Adrenal gland (tissue), 12 donors: ENCODE measurements around the gene CACNA1E. TPM values are rescaled to one million over a fixed set of nuclear protein-coding genes. Genes with fewer than 3 reads are reported as not detected.

Experiments used
- DNase-seq, 7 donors: peaks; one replicate each; pipeline ENCODE4 v3.0.0-alpha.2; 2019 to 2020
- H3K27ac ChIP-seq, 5 donors: fragments of 200-600 bp; sonication (generic) in 4 of 5; 1 replicate in 3 of 5; 2 replicates in 2 of 5; pipeline versions ENCODE4 v1.5.1 to v1.8.0; 2016 to 2020; ENCODE audit warnings: mild to moderate bottlenecking in 1 of 5
- H3K27me3 ChIP-seq: fragments of 200-600 bp; 2 replicates; pipeline ENCODE4 v1.8.0; 2021
- H3K36me3 ChIP-seq, 2 donors: fragments of 200-600 bp; replicated peaks in 1 of 2; 1 replicate in 1 of 2; 2 replicates in 1 of 2; pipeline versions ENCODE4 v1.5.1 to v1.8.0; 2018 to 2022
- H3K4me1 ChIP-seq, 2 donors: fragments of 200-600 bp; replicated peaks in 1 of 2; 1 replicate in 1 of 2; 2 replicates in 1 of 2; pipeline versions ENCODE4 v1.5.1 to v1.8.0; 2018 to 2021
- H3K4me3 ChIP-seq, 4 donors: fragments of 200-600 bp; sonication (generic) in 3 of 4; one replicate each; pipeline ENCODE4 v1.5.1; 2016 to 2018
- H3K9me3 ChIP-seq, 3 donors: fragments of 200-600 bp; sonication (generic) in 1 of 3; replicated peaks in 1 of 3; 1 replicate in 2 of 3; 2 replicates in 1 of 3; pipeline versions ENCODE4 v1.5.1 to v1.8.0; 2016 to 2021
- CTCF ChIP-seq, 6 experiments: fragments of 450-650 bp in 4 of 6; fragments of 200-600 bp in 2 of 6; sonication (generic) in 1 of 6; IDR thresholded peaks; 1 replicate in 5 of 6; 2 replicates in 1 of 6; pipeline versions ENCODE4 v1.5.1 to v1.8.0; 2016 to 2021; ENCODE audit warnings: antibody characterized with exemption in 6 of 6, mild to moderate bottlenecking in 2 of 6, moderate library complexity in 1 of 6
- POLR2A ChIP-seq, 2 donors: fragments of 450-650 bp; IDR thresholded peaks; one replicate each; pipeline ENCODE4 v1.6.1; 2017; ENCODE audit warnings: antibody characterized with exemption in 2 of 2, mild to moderate bottlenecking in 2 of 2, moderate library complexity in 1 of 2
- WGBS, 4 donors: extraction: QIAGEN DNeasy Blood & Tissue Kit in 2 of 4; methylation state at CpG; one replicate each; pipeline versions ENCODE4 v1.1.5 to v1.1.7; 2013 to 2017; 5-methylcytosine and 5-hydroxymethylcytosine counted together
- intact Hi-C, 2 donors: fragments of 100-400 bp; cut with DNase I; formaldehyde crosslinking; loops; one replicate each; pipeline versions ENCODE4 v1.14.1 to v1.15.0; 2022 to 2023
- polyA plus RNA-seq, 3 donors: library from polyadenylated mRNA; stranded (reverse); fragments of 200-250 nt in 2 of 3; fragments of 350-450 nt in 1 of 3; fragmentation: Illumina TruSeq in 1 of 3; extraction: RNeasy Lipid Tissue Mini Kit (QIAGEN cat#74804) in 1 of 3; gene quantifications; one replicate each; pipeline ENCODE4 v1.2.3, GENCODE V29; 2013 to 2014
- total RNA-seq, 9 donors: library from RNA; depleted of rRNA in 4 of 9; stranded (reverse); fragments of >200 nt in 4 of 9; fragments of 120-200 nt in 1 of 9; fragmentation: NEBNext Ultra II Directional in 1 of 9; extraction: Animal tissue kit (Norgen Biotek cat#: 25700) in 1 of 9; gene quantifications; one replicate each; pipeline versions ENCODE4 v1.1.0 to v1.2.4, GENCODE V29; 2013 to 2023
- donor health status: healthy with polysubstance abuse.
- donor health status: Bipolar disorder and iron deficiency.
- donor health status: DM: yes; HTN: yes; CAD: no.
- donor health status: DM: no; HTN: no; CAD: no.
- donor health status: DM: no; HTN: no; CAD: no.
- donor health status: DM: yes; HTN: yes; CAD: no.

Gene CACNA1E
- total and polyA plus RNA-seq, 12 donors, result 0.08 to 3.2 (median 1.3) TPM; not detected in 3

DNA sequence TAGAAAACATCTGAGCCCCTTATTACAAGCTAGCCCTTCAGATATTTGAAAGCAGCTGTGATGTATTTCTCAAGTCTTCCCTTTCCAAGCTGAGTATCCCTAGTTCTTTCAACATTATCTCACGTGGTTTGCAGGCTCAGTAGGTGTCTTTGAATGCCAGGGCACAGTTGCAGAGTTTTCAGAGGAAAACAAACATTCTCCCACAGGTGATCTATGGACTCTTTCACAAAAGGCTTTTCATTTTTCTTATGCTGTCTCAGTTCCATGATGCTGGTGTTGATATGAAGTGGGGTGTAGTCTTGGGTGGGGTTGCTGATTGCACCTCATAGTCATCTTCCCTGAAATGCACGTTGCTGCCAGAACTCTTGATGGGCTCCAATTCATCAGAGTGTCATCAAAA is 17.3 kb downstream of the CACNA1E start:
- no peak overlapping the region for H3K4me3 ChIP-seq
- H3K4me1 ChIP-seq, result peaks cover 0 to 5% of the 10 kb centered on the region in 2 donors
- 49 to 65% (median 58%) methylated on average over 2 of the region's 2 CpGs for WGBS, 4 donors
- H3K36me3 ChIP-seq, result no peaks in the 10 kb centered on the region
- intact Hi-C loops, result no loop called here
- DNase-seq, result no peak
- no peak overlapping the region for H3K27ac ChIP-seq
- no peak for TF ChIP-seq CTCF (IDR thresholded peaks at IDR 0.05)
- no peak for TF ChIP-seq POLR2A (IDR thresholded peaks at IDR 0.05)
- no peaks in the 10 kb centered on the region for H3K9me3 ChIP-seq
- H3K27me3 ChIP-seq, result no peaks in the 10 kb centered on the region

GRCh38 chr1:181501612-181502011 is 18.3 kb downstream of the CACNA1E start:
- no peak overlapping the region for H3K4me3 ChIP-seq
- no peak for DNase-seq
- H3K27ac ChIP-seq, result no peak overlapping the region
- WGBS, 4 donors, result 65 to 84% (median 72%) methylated on average over 1 of the region's 1 CpG
- H3K4me1 ChIP-seq, result peaks cover 0 to 5% of the 10 kb centered on the region in 2 donors
- H3K27me3 ChIP-seq, result no peaks in the 10 kb centered on the region
- intact Hi-C loops, result no loop called here
- no peaks in the 10 kb centered on the region for H3K9me3 ChIP-seq
- no peaks in the 10 kb centered on the region for H3K36me3 ChIP-seq
- no peak for TF ChIP-seq POLR2A (IDR thresholded peaks at IDR 0.05)
- no peak for TF ChIP-seq CTCF (IDR thresholded peaks at IDR 0.05)

GRCh38 chr1:181503171-181503810 is 20.0 kb downstream of the CACNA1E start:
- Histone ChIP-seq H3K36me3 (no peaks in the 10 kb centered on the region), H3K27ac (peak overlapping the region in 2 of 5 donors; percentile 15 to 25), H3K4me3 (no peak overlapping the region), H3K4me1 (peaks cover 0 to 5% of the 10 kb centered on the region in 2 donors), H3K9me3 (no peaks in the 10 kb centered on the region), H3K27me3 (no peaks in the 10 kb centered on the region)
- TF ChIP-seq CTCF (IDR thresholded peaks at IDR 0.05), result no peak
- TF ChIP-seq POLR2A (IDR thresholded peaks at IDR 0.05), result no peak
- intact Hi-C loops, result no loop called here
- WGBS, 4 donors, result 52 to 63% (median 55%) methylated on average over 6 of the region's 6 CpGs
- peak in 4 of 7 donors; percentile 12 to 28 (median 19) for DNase-seq

GRCh38 chr1:181504399-181504842 is 21.1 kb downstream of the CACNA1E start:
- WGBS, 4 donors, result 59 to 71% (median 65%) methylated on average over 3 to 4 of the region's 4 CpGs
- H3K36me3 ChIP-seq, result no peaks in the 10 kb centered on the region
- TF ChIP-seq CTCF (IDR thresholded peaks at IDR 0.05) (peak in 2 of 6 experiments; percentile 23 to 26), POLR2A (IDR thresholded peaks at IDR 0.05) (no peak)
- H3K27ac ChIP-seq, result no peak overlapping the region
- no peak overlapping the region for H3K4me3 ChIP-seq
- H3K27me3 ChIP-seq, result no peaks in the 10 kb centered on the region
- intact Hi-C loops, result no loop called here
- H3K4me1 ChIP-seq, result peaks cover 0 to 5% of the 10 kb centered on the region in 2 donors
- H3K9me3 ChIP-seq, result no peaks in the 10 kb centered on the region
- peak in 1 of 7 donors; percentile 8 for DNase-seq
